GM23338 (cell line): ENCODE measurements around the gene SI. TPM values are rescaled to one million over a fixed set of nuclear protein-coding genes. Genes with fewer than 3 reads are reported as not detected.

Experiments
- CREB1 ChIP-seq: fragments of 250-450 bp; sonication (Bioruptor Pico); IDR thresholded peaks from 2 replicates; pipeline ENCODE4 v1.5.0; 2020; ENCODE audit warnings: low read depth, mild to moderate bottlenecking, moderate library complexity
- CTCF ChIP-seq, 2 experiments: fragments of 200-600 bp in 1 of 2; sonication (generic) in 1 of 2; conservative IDR thresholded peaks; 2 replicates each; pipeline versions ENCODE4 v1.5.1 to v1.6.1; 2016 to 2017; ENCODE audit warnings: antibody characterized with exemption in 2 of 2, low read depth in 2 of 2, mild to moderate bottlenecking in 2 of 2, moderate library complexity in 1 of 2
- ETS1 ChIP-seq: IDR thresholded peaks from 2 replicates; pipeline ENCODE4 v1.6.1; 2016; ENCODE audit warnings: antibody characterized with exemption
- EZH2 ChIP-seq: fragments of 200-600 bp; sonication (generic); IDR thresholded peaks from one replicate; pipeline ENCODE4 v1.8.0; 2017; ENCODE audit warnings: antibody characterized with exemption, mild to moderate bottlenecking, low read depth; ENCODE audit not compliant: unreplicated experiment
- EZH2phosphoT487 ChIP-seq: fragments of 200-600 bp; sonication (generic); IDR thresholded peaks from one replicate; pipeline ENCODE4 v1.8.1; 2018; ENCODE audit warnings: antibody characterized with exemption; ENCODE audit not compliant: unreplicated experiment
- JUNB ChIP-seq: IDR thresholded peaks from one replicate; pipeline ENCODE4 v1.6.1; 2016; ENCODE audit warnings: antibody characterized with exemption; ENCODE audit not compliant: unreplicated experiment
- NANOG ChIP-seq: IDR thresholded peaks from 2 replicates; pipeline ENCODE4 v1.6.1; 2016; ENCODE audit warnings: antibody characterized with exemption, borderline replicate concordance
- POLR2AphosphoS5 ChIP-seq: IDR thresholded peaks from 2 replicates; pipeline ENCODE4 v1.6.1; 2016; ENCODE audit warnings: antibody characterized with exemption, low read depth
- STAT1 ChIP-seq: IDR thresholded peaks from one replicate; pipeline ENCODE4 v1.6.1; 2016; ENCODE audit warnings: antibody characterized with exemption; ENCODE audit not compliant: unreplicated experiment
- ZNF114 ChIP-seq: fragments of 250-450 bp; sonication (Bioruptor Pico); IDR thresholded peaks from 2 replicates; pipeline ENCODE4 v1.5.0; 2020; ENCODE audit warnings: mild to moderate bottlenecking, moderate library complexity
- ZNF462 ChIP-seq: fragments of 250-450 bp; sonication (Bioruptor Pico); IDR thresholded peaks from 2 replicates; pipeline ENCODE4 v1.5.0; 2020; ENCODE audit warnings: mild to moderate bottlenecking, moderate library complexity
- polyA plus RNA-seq: library from polyadenylated mRNA; unstranded; fragments of >200 nt; fragmentation: Nextera tagmentation; extraction: Ambion mirVana; gene quantifications from 2 replicates; pipeline ENCODE4 v1.2.1, GENCODE V29; 2016
- total RNA-seq: library from RNA; depleted of rRNA; stranded (reverse); fragments of >200 nt; shearing (Covaris generic); gene quantifications from 2 replicates; pipeline ENCODE4 v1.2.3, GENCODE V29; 2014

SI gene
- total and polyA plus RNA-seq, 2 experiments from 2014 or later, result not detected

- TF ChIP-seq ZNF462, result no peak
- TF ChIP-seq JUNB, result no peak
- no peak for TF ChIP-seq STAT1
- no peak for TF ChIP-seq POLR2AphosphoS5
- TF ChIP-seq EZH2phosphoT487, result no peak
- TF ChIP-seq CTCF (conservative IDR thresholded peaks at IDR 0.05; ENCODE audit: low read depth in 2 of 2), result no peak
- no peak for TF ChIP-seq EZH2
- no peak for TF ChIP-seq NANOG
- TF ChIP-seq ETS1, result no peak
- TF ChIP-seq ZNF114, result no peak
- no peak for TF ChIP-seq CREB1 (CRISPR knock-in tag)
These were observed 25.3 kb upstream of the SI start (continued) for GRCh38 chr3:165103616-165104015.
